Spleen (tissue), 7 donors: Measurements from ENCODE around the gene RASSF6.
"Not testable (repeated sequence)": the region's sequence is repeated elsewhere in the genome, so short reads cannot be mapped to it uniquely, and the experiment has no call there.

ENCODE experiments used
- POLR2A ChIP-seq, 3 donors: fragments of 450-650 bp; IDR thresholded peaks; one replicate each; pipeline ENCODE4 v1.5.1; 2017; ENCODE audit warnings: antibody characterized with exemption in 3 of 3, mild to moderate bottlenecking in 1 of 3
- POLR2AphosphoS5 ChIP-seq, 3 donors: sonication (generic); formaldehyde crosslinking; IDR thresholded peaks; one replicate each; pipeline ENCODE4 v1.5.1; 2017; ENCODE audit warnings: antibody characterized with exemption in 3 of 3
- TF ChIP-seq, protein P1 (sequence below), 11 experiments: fragments of 200-600 bp in 7 of 11; fragments of 450-650 bp in 4 of 11; sonication (generic) in 4 of 11; IDR thresholded peaks in 8 of 11; conservative IDR thresholded peaks in 3 of 11; 1 replicate in 7 of 11; 2 replicates in 4 of 11; pipeline versions ENCODE4 v1.4.0 to v1.8.0; 2016 to 2021; ENCODE audit warnings: antibody characterized with exemption in 11 of 11, inconsistent platforms in 4 of 11, mild to moderate bottlenecking in 1 of 11
- donor health status: DM: no; HTN: no; CAD: no; lungs with moderate emphysema.
- donor health status: DM: no; HTN: no; CAD: no.
- donor health status: DM: no; HTN: no; CAD: no.

- TF ChIP-seq POLR2A, POLR2AphosphoS5 (IDR thresholded peaks at IDR 0.05): not testable (repeated sequence)
- TF ChIP-seq, protein P1, sequence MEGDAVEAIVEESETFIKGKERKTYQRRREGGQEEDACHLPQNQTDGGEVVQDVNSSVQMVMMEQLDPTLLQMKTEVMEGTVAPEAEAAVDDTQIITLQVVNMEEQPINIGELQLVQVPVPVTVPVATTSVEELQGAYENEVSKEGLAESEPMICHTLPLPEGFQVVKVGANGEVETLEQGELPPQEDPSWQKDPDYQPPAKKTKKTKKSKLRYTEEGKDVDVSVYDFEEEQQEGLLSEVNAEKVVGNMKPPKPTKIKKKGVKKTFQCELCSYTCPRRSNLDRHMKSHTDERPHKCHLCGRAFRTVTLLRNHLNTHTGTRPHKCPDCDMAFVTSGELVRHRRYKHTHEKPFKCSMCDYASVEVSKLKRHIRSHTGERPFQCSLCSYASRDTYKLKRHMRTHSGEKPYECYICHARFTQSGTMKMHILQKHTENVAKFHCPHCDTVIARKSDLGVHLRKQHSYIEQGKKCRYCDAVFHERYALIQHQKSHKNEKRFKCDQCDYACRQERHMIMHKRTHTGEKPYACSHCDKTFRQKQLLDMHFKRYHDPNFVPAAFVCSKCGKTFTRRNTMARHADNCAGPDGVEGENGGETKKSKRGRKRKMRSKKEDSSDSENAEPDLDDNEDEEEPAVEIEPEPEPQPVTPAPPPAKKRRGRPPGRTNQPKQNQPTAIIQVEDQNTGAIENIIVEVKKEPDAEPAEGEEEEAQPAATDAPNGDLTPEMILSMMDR (IDR thresholded peaks at IDR 0.05 in 8 of 11, conservative IDR thresholded peaks at IDR 0.05 in 3 of 11), result not testable (repeated sequence)
Observed at GRCh38 chr4:73628834-73629233, 8.6 kb upstream of the RASSF6 start.
